Loucy (cell line): ENCODE results near the gene CNDP2.

ENCODE experiments used
- EZH2phosphoT487 ChIP-seq: fragments of 200-600 bp; IDR thresholded peaks from 2 replicates; pipeline ENCODE4 v1.6.1; 2018; ENCODE audit warnings: antibody characterized with exemption, mild to moderate bottlenecking, moderate library complexity, borderline replicate concordance
- TF ChIP-seq, protein P1 (sequence below): fragments of 200-600 bp; sonication (generic); conservative IDR thresholded peaks from 2 replicates; pipeline ENCODE4 v1.5.1; 2014; ENCODE audit warnings: mild to moderate bottlenecking, antibody characterized with exemption, low read length

GRCh38 chr18:74453016-74453566 is 43.1 kb upstream of the CNDP2 start:
- no peak for TF ChIP-seq EZH2phosphoT487
- TF ChIP-seq, protein P1, sequence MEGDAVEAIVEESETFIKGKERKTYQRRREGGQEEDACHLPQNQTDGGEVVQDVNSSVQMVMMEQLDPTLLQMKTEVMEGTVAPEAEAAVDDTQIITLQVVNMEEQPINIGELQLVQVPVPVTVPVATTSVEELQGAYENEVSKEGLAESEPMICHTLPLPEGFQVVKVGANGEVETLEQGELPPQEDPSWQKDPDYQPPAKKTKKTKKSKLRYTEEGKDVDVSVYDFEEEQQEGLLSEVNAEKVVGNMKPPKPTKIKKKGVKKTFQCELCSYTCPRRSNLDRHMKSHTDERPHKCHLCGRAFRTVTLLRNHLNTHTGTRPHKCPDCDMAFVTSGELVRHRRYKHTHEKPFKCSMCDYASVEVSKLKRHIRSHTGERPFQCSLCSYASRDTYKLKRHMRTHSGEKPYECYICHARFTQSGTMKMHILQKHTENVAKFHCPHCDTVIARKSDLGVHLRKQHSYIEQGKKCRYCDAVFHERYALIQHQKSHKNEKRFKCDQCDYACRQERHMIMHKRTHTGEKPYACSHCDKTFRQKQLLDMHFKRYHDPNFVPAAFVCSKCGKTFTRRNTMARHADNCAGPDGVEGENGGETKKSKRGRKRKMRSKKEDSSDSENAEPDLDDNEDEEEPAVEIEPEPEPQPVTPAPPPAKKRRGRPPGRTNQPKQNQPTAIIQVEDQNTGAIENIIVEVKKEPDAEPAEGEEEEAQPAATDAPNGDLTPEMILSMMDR: no peak
